ENCODE measurements around the gene AANAT.

GRCh38 chr17:76421044-76421407, 46.4 kb upstream of the AANAT start:
- TF ChIP-seq CTCF (tag by site-specific recombination; IDR thresholded peaks at IDR 0.05) (no peak), ZNF239 (tag by site-specific recombination; IDR thresholded peaks at IDR 0.05) (no peak), ZBTB8A (tag by site-specific recombination; IDR thresholded peaks at IDR 0.05) (no peak), ZNF501 (tag by site-specific recombination; IDR thresholded peaks at IDR 0.05) (no peak), ZNF112 (tag by site-specific recombination; IDR thresholded peaks at IDR 0.05) (no peak)

Measured in HEK293 (cell line).